ENCODE data around the gene GMNC.

GRCh38 chr3:190809351-190809750, 53.1 kb downstream of the GMNC start:
- TF ChIP-seq CTCF (IDR thresholded peaks at IDR 0.05 in 2 of 3, conservative IDR thresholded peaks at IDR 0.05 in 1 of 3; ENCODE audit: control insufficient read depth in 2 of 3, extremely low read depth in 1 of 3, insufficient read depth in 1 of 3, low read depth in 3 of 3, low read length in 3 of 3) (no peak), JUND (IDR thresholded peaks at IDR 0.05; ENCODE audit: low read depth, low read length) (no peak), RUNX3 (IDR thresholded peaks at IDR 0.05; ENCODE audit: low read length) (no peak), DPF2 (IDR thresholded peaks at IDR 0.05) (no peak), EZH2 (IDR thresholded peaks at IDR 0.05; ENCODE audit: borderline replicate concordance, control insufficient read depth, low read depth, low read length) (no peak), SMC3 (IDR thresholded peaks at IDR 0.05; ENCODE audit: borderline replicate concordance, low read length) (no peak), POLR2A (IDR thresholded peaks at IDR 0.05; ENCODE audit: low read depth, low read length) (no peak), NRF1 (conservative IDR thresholded peaks at IDR 0.05; ENCODE audit: low read depth, low read length) (no peak), LARP7 (IDR thresholded peaks at IDR 0.05) (no peak), NFXL1 (IDR thresholded peaks at IDR 0.05; ENCODE audit: borderline replicate concordance) (no peak), SUZ12 (IDR thresholded peaks at IDR 0.05; ENCODE audit: unreplicated experiment) (no peak), POLR2AphosphoS5 (IDR thresholded peaks at IDR 0.05; ENCODE audit: low read length) (no peak), EP300 (IDR thresholded peaks at IDR 0.05; ENCODE audit: borderline replicate concordance in 1 of 2, control insufficient read depth in 1 of 2, low read depth in 2 of 2, low read length in 2 of 2) (no peak), RCOR1 (conservative IDR thresholded peaks at IDR 0.05; ENCODE audit: low read depth, low read length) (no peak)

Measured in GM12878 (cell line).